ENCODE data around the gene TPCN2.

DNA sequence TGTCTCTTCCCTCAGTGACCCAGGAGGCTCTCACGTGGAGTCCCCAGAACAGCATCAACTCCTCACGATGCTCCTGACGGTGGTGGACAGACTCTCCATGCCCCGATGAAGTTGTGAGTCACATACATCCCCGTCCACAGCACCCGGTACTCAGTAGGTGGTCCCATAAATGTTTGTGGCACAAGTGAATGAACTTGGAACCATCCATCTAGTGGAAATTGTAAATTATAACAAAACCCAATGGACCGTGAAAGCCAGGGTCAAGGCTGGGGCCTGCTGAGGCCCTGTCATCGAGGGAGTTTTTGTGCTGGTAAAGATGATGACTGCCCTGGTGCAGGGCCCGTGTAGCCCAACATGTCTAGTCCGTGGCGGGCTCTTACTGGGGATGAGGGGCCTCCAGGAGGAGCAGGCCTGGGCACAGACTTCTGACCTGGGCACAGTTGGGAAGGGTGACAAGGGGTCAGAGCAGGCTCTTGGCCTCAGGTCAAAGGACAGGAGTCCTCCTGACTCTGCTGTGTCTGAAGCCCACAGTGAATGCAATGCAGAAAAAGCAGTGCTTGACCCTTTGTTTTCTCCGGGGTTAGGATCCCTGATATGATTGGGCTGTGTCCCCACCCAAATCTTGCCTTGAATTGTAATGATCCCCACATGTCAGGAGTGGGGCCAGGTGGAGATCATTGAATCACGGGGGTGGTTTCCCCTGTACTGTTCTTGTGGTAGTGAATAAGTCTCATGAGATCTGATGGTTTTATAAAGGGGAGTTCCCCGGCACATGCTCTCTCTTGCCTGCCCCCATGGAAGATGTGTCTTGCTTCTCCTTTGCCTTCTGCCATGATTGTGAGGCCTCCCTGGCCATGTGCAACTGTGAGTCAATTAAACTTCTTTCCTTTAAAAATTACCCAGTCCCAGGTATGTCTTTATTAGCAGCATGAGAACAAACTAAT lies 87.0 kb downstream of the TPCN2 start:
- no peak for TF ChIP-seq EGR1 (IDR thresholded peaks at IDR 0.05; ENCODE audit: low read depth in 2 of 2)
- TF ChIP-seq, protein P1, sequence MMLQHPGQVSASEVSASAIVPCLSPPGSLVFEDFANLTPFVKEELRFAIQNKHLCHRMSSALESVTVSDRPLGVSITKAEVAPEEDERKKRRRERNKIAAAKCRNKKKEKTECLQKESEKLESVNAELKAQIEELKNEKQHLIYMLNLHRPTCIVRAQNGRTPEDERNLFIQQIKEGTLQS (IDR thresholded peaks at IDR 0.05) = no peak
- TF ChIP-seq, protein P2, sequence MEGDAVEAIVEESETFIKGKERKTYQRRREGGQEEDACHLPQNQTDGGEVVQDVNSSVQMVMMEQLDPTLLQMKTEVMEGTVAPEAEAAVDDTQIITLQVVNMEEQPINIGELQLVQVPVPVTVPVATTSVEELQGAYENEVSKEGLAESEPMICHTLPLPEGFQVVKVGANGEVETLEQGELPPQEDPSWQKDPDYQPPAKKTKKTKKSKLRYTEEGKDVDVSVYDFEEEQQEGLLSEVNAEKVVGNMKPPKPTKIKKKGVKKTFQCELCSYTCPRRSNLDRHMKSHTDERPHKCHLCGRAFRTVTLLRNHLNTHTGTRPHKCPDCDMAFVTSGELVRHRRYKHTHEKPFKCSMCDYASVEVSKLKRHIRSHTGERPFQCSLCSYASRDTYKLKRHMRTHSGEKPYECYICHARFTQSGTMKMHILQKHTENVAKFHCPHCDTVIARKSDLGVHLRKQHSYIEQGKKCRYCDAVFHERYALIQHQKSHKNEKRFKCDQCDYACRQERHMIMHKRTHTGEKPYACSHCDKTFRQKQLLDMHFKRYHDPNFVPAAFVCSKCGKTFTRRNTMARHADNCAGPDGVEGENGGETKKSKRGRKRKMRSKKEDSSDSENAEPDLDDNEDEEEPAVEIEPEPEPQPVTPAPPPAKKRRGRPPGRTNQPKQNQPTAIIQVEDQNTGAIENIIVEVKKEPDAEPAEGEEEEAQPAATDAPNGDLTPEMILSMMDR (IDR thresholded peaks at IDR 0.05; ENCODE audit: low read depth, low read length, missing input control) = no peak
- TF ChIP-seq FOXA2 (IDR thresholded peaks at IDR 0.05) = no peak
- TF ChIP-seq, protein P3, sequence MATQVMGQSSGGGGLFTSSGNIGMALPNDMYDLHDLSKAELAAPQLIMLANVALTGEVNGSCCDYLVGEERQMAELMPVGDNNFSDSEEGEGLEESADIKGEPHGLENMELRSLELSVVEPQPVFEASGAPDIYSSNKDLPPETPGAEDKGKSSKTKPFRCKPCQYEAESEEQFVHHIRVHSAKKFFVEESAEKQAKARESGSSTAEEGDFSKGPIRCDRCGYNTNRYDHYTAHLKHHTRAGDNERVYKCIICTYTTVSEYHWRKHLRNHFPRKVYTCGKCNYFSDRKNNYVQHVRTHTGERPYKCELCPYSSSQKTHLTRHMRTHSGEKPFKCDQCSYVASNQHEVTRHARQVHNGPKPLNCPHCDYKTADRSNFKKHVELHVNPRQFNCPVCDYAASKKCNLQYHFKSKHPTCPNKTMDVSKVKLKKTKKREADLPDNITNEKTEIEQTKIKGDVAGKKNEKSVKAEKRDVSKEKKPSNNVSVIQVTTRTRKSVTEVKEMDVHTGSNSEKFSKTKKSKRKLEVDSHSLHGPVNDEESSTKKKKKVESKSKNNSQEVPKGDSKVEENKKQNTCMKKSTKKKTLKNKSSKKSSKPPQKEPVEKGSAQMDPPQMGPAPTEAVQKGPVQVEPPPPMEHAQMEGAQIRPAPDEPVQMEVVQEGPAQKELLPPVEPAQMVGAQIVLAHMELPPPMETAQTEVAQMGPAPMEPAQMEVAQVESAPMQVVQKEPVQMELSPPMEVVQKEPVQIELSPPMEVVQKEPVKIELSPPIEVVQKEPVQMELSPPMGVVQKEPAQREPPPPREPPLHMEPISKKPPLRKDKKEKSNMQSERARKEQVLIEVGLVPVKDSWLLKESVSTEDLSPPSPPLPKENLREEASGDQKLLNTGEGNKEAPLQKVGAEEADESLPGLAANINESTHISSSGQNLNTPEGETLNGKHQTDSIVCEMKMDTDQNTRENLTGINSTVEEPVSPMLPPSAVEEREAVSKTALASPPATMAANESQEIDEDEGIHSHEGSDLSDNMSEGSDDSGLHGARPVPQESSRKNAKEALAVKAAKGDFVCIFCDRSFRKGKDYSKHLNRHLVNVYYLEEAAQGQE (IDR thresholded peaks at IDR 0.05) = no peak
- TF ChIP-seq RAD21 (IDR thresholded peaks at IDR 0.05) = no peak
- TF ChIP-seq GABPA (IDR thresholded peaks at IDR 0.05 in 1 of 2, conservative IDR thresholded peaks at IDR 0.05 in 1 of 2) = no peak
